RWPE2 (cell line): ENCODE data around the gene SORCS2.
A peak's percentile ranks its signal among the peaks of the same experiment; 100 is the strongest.

Experiments
- ATAC-seq: fragments of 200-7000 bp; cut with Tn5 transposase; 3 replicates; pipeline ENCODE4 v1.9.1; 2021; ENCODE audit warnings: low read depth
- DNase-seq: peaks from one replicate; pipeline ENCODE4 v3.0.0-alpha.2; 2020; ENCODE audit warnings: low spot score
- H3K27ac ChIP-seq: fragments of 450-650 bp; 2 replicates; pipeline ENCODE4 v1.5.1; 2017; ENCODE audit warnings: mild to moderate bottlenecking; ENCODE audit not compliant: poor library complexity, severe bottlenecking
- H3K27me3 ChIP-seq: fragments of 250-450 bp; sonication (Bioruptor Pico); 2 replicates; pipeline ENCODE4 v1.5.1; 2021; ENCODE audit warnings: mild to moderate bottlenecking, moderate library complexity; ENCODE audit not compliant: insufficient read depth, poor library complexity, severe bottlenecking
- H3K36me3 ChIP-seq: fragments of 250-450 bp; sonication (Bioruptor Pico); 2 replicates; pipeline ENCODE4 v1.5.1; 2020; ENCODE audit warnings: low read depth, mild to moderate bottlenecking, moderate library complexity
- H3K4me1 ChIP-seq: fragments of 250-450 bp; sonication (Bioruptor Pico); 2 replicates; pipeline ENCODE4 v1.5.1; 2021; ENCODE audit warnings: mild to moderate bottlenecking, moderate library complexity; ENCODE audit not compliant: insufficient read depth, poor library complexity, severe bottlenecking
- H3K4me3 ChIP-seq: fragments of 250-450 bp; sonication (Bioruptor Pico); 2 replicates; pipeline ENCODE4 v1.5.1; 2021; ENCODE audit warnings: mild to moderate bottlenecking, moderate library complexity; ENCODE audit not compliant: severe bottlenecking
- H3K9me3 ChIP-seq: fragments of 250-450 bp; sonication (Bioruptor Pico); 2 replicates; pipeline ENCODE4 v1.5.1; 2021; ENCODE audit warnings: mild to moderate bottlenecking, moderate library complexity; ENCODE audit not compliant: severe bottlenecking
- CTCF ChIP-seq: fragments of 450-650 bp; IDR thresholded peaks from one replicate; pipeline ENCODE4 v1.5.1; 2017; ENCODE audit warnings: mild to moderate bottlenecking, moderate library complexity; ENCODE audit not compliant: poor library complexity, severe bottlenecking

Gene SORCS2

GRCh38 chr4:7767966-7768365 is 575.6 kb downstream of the SORCS2 start:
- Histone ChIP-seq H3K9me3 (no peaks in the 10 kb centered on the region), H3K4me1 (no peaks in the 10 kb centered on the region), H3K27ac (no peak overlapping the region), H3K36me3 (peaks cover 71% of the 10 kb centered on the region), H3K4me3 (no peak overlapping the region), H3K27me3 (no peaks in the 10 kb centered on the region)
- no peak for ATAC-seq
- no peak for TF ChIP-seq CTCF
- no peak for DNase-seq

- TF ChIP-seq CTCF: no peak
- no peak for ATAC-seq
- no peaks in the 10 kb centered on the region for H3K27me3 ChIP-seq
- peaks cover 70% of the 10 kb centered on the region for H3K36me3 ChIP-seq
- H3K9me3 ChIP-seq: no peaks in the 10 kb centered on the region
- no peak overlapping the region for H3K27ac ChIP-seq
- H3K4me3 ChIP-seq: no peak overlapping the region
- DNase-seq: no peak
- H3K4me1 ChIP-seq: no peaks in the 10 kb centered on the region
Observed at GRCh38 chr4:7768736-7769135, 576.4 kb downstream of the SORCS2 start.

GRCh38 chr4:7769396-7770223 is 577.3 kb downstream of the SORCS2 start:
- Histone ChIP-seq H3K9me3 (no peaks in the 10 kb centered on the region), H3K4me3 (no peak overlapping the region), H3K36me3 (peaks cover 79% of the 10 kb centered on the region), H3K27me3 (no peaks in the 10 kb centered on the region), H3K4me1 (no peaks in the 10 kb centered on the region), H3K27ac (no peak overlapping the region)
- no peak for DNase-seq
- no peak for TF ChIP-seq CTCF
- no peak for ATAC-seq

- Histone ChIP-seq H3K9me3 (no peaks in the 10 kb centered on the region), H3K27ac (no peak overlapping the region), H3K4me3 (no peak overlapping the region), H3K4me1 (no peaks in the 10 kb centered on the region), H3K27me3 (no peaks in the 10 kb centered on the region), H3K36me3 (peaks cover 85% of the 10 kb centered on the region)
- DNase-seq (peak; percentile 58), ATAC-seq (no peak)
- peak; percentile 30 for TF ChIP-seq CTCF
Observed at GRCh38 chr4:7770224-7771050, 578.1 kb downstream of the SORCS2 start.
